A673 (cell line): ENCODE measurements around the gene HOXA1. TPM values are rescaled to one million over a fixed set of nuclear protein-coding genes. Genes with fewer than 3 reads are reported as not detected.

Experiments used
- BruUV-seq: library from RNA; stranded (reverse); fragments of 400-500 nt; replicated peaks from 2 replicates; lab custom pipeline; 2021; lab: Mats Ljungman, UMichigan
- CTCF ChIA-PET: fragments of 300-600 bp; sonication (Branson Sonifier 250); formaldehyde crosslinking; loops from one replicate; lab custom pipeline; 2022; ENCODE audit warnings: antibody characterized with exemption; lab: Charles Lee
- POLR2A ChIA-PET: fragments of 300-600 bp; sonication (Branson Sonifier 250); formaldehyde crosslinking; loops from one replicate; lab custom pipeline; 2022; ENCODE audit warnings: antibody characterized with exemption; ENCODE audit not compliant: low non-redundant PET; lab: Charles Lee
- DNase-seq: peaks from one replicate; pipeline ENCODE4 v3.0.0-alpha.2; 2015; ENCODE audit warnings: low spot score
- H3K27ac ChIP-seq: fragments of 200-600 bp; sonication (generic); 2 replicates; pipeline ENCODE4 v1.5.1; 2016; ENCODE audit warnings: mixed run types, low read depth, mild to moderate bottlenecking, mixed read lengths, antibody characterized with exemption, low read length; ENCODE audit not compliant: poor library complexity, severe bottlenecking
- H3K27me3 ChIP-seq: fragments of 200-600 bp; sonication (generic); replicated peaks from 2 replicates; pipeline ENCODE4 v1.6.1; 2017; ENCODE audit warnings: mixed run types, low read depth, mild to moderate bottlenecking, mixed read lengths, antibody characterized with exemption, low read length; ENCODE audit not compliant: insufficient read depth, poor library complexity
- H3K36me3 ChIP-seq: fragments of 200-600 bp; sonication (generic); 2 replicates; pipeline ENCODE4 v1.6.1; 2016; ENCODE audit warnings: mixed run types, mild to moderate bottlenecking, mixed read lengths, antibody characterized with exemption, low read length; ENCODE audit not compliant: insufficient read depth, poor library complexity, severe bottlenecking
- H3K4me1 ChIP-seq: fragments of 200-600 bp; sonication (generic); 2 replicates; pipeline ENCODE4 v1.6.1; 2017; ENCODE audit warnings: mixed run types, mild to moderate bottlenecking, mixed read lengths, antibody characterized with exemption, low read length; ENCODE audit not compliant: insufficient read depth, poor library complexity, severe bottlenecking
- H3K4me3 ChIP-seq: fragments of 200-600 bp; sonication (generic); 2 replicates; pipeline ENCODE4 v1.5.1; 2016; ENCODE audit warnings: low read depth, mixed run types, mild to moderate bottlenecking, mixed read lengths, low read length; ENCODE audit not compliant: poor library complexity, severe bottlenecking
- H3K9me3 ChIP-seq: fragments of 200-600 bp; sonication (generic); 2 replicates; pipeline ENCODE4 v1.6.1; 2016; ENCODE audit warnings: mixed run types, low read depth, mild to moderate bottlenecking, mixed read lengths, antibody characterized with exemption, low read length; ENCODE audit not compliant: poor library complexity, severe bottlenecking
- CTCF ChIP-seq: fragments of 300-800, 200-600 bp; sonication (generic); conservative IDR thresholded peaks from 2 replicates; pipeline ENCODE4 v1.5.1; 2017; ENCODE audit warnings: low read depth, mild to moderate bottlenecking, antibody characterized with exemption, low read length, moderate library complexity, mixed read lengths
- EZH2 ChIP-seq: fragments of 200-600 bp; sonication (generic); IDR thresholded peaks from 2 replicates; pipeline ENCODE4 v1.6.1; 2017; ENCODE audit warnings: borderline replicate concordance, low read depth, mild to moderate bottlenecking, mixed read lengths, antibody characterized with exemption, low read length; ENCODE audit not compliant: poor library complexity, severe bottlenecking
- intact Hi-C: fragments of 100-400 bp; cut with micrococcal nuclease; formaldehyde crosslinking; loops from one replicate; pipeline ENCODE4 v1.10.0; 2022; ENCODE audit not compliant: unreplicated experiment
- total RNA-seq: library from RNA; stranded (reverse); gene quantifications from 2 replicates; pipeline ENCODE4 v1.2.3, GENCODE V29; 2021

HOXA1 gene
- total RNA-seq, 1 experiment from 2014 or later: not detected

GRCh38 chr7:27123477-27124053, 27.8 kb upstream of the HOXA1 start:
- CTCF ChIA-PET: no interaction called here
- peaks cover 100% of the 10 kb centered on the region for H3K27me3 ChIP-seq
- TF ChIP-seq CTCF (no peak), EZH2 (no peak)
- no peaks in the 10 kb centered on the region for H3K36me3 ChIP-seq
- H3K27ac ChIP-seq: no peak overlapping the region
- no peaks in the 10 kb centered on the region for H3K9me3 ChIP-seq
- intact Hi-C loops: no loop called here
- BruUV-seq: no TSS peak
- H3K4me3 ChIP-seq: no peak overlapping the region
- no peak for DNase-seq
- POLR2A ChIA-PET: no interaction called here
- H3K4me1 ChIP-seq: no peaks in the 10 kb centered on the region

- Histone ChIP-seq H3K9me3 (no peaks in the 10 kb centered on the region), H3K36me3 (no peaks in the 10 kb centered on the region), H3K4me3 (no peak overlapping the region), H3K27ac (no peak overlapping the region), H3K27me3 (peaks cover 100% of the 10 kb centered on the region), H3K4me1 (no peaks in the 10 kb centered on the region)
- ChIA-PET CTCF (no interaction called here), POLR2A (no interaction called here)
- intact Hi-C loops: no loop called here
- no TSS peak for BruUV-seq
- no peak for DNase-seq
- TF ChIP-seq EZH2 (no peak), CTCF (no peak)
Observed at GRCh38 chr7:27123007-27123476, 27.2 kb upstream of the HOXA1 start.

GRCh38 chr7:27122077-27122910, 26.5 kb upstream of the HOXA1 start:
- intact Hi-C loops: no loop called here
- TF ChIP-seq EZH2: peak; percentile 54
- TF ChIP-seq CTCF: no peak
- POLR2A ChIA-PET: no interaction called here
- H3K4me1 ChIP-seq: no peaks in the 10 kb centered on the region
- H3K36me3 ChIP-seq: no peaks in the 10 kb centered on the region
- no peak overlapping the region for H3K4me3 ChIP-seq
- CTCF ChIA-PET: no interaction called here
- no peak for DNase-seq
- no TSS peak for BruUV-seq
- H3K27ac ChIP-seq: no peak overlapping the region
- H3K27me3 ChIP-seq: peaks cover 100% of the 10 kb centered on the region
- H3K9me3 ChIP-seq: no peaks in the 10 kb centered on the region
